Upper lobe of left lung (tissue), 4 donors: Measurements from ENCODE around the gene GAN.

Experiments
- EP300 ChIP-seq, 4 donors: sonication (generic); formaldehyde crosslinking; IDR thresholded peaks; one replicate each; pipeline ENCODE4 v1.5.1; 2017; ENCODE audit warnings: antibody characterized with exemption in 4 of 4, control low read depth in 2 of 4
- TF ChIP-seq, protein P1 (sequence below), 6 experiments: fragments of 450-650 bp in 4 of 6; fragments of 200-600 bp in 2 of 6; sonication (generic) in 2 of 6; IDR thresholded peaks; one replicate each; pipeline ENCODE4 v1.5.1; 2016 to 2019; ENCODE audit warnings: antibody characterized with exemption in 6 of 6

DNA sequence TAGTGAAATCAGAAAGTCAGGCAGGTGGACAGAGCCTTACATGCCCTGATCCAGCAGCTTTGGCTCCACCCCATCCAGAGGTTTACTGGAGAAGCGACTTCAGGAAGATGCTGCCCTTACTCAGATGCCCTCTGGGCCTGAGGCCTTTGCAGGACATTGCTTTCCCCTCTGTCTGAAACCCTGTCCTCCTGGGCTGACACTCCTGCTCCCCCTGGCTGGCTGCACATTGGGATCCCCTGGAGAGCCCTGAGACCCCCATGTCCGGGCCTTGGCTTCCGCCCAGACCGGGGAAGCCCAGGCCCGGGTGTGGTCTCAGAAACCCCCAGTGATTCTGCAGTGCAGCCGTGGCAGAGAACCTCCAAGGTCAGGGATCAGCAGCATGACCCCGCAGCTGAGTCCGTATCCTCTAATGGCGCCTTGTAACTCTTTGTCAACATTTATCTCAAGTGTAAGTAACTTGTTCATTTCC is 39.7 kb upstream of the GAN start:
- TF ChIP-seq, protein P1, sequence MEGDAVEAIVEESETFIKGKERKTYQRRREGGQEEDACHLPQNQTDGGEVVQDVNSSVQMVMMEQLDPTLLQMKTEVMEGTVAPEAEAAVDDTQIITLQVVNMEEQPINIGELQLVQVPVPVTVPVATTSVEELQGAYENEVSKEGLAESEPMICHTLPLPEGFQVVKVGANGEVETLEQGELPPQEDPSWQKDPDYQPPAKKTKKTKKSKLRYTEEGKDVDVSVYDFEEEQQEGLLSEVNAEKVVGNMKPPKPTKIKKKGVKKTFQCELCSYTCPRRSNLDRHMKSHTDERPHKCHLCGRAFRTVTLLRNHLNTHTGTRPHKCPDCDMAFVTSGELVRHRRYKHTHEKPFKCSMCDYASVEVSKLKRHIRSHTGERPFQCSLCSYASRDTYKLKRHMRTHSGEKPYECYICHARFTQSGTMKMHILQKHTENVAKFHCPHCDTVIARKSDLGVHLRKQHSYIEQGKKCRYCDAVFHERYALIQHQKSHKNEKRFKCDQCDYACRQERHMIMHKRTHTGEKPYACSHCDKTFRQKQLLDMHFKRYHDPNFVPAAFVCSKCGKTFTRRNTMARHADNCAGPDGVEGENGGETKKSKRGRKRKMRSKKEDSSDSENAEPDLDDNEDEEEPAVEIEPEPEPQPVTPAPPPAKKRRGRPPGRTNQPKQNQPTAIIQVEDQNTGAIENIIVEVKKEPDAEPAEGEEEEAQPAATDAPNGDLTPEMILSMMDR (IDR thresholded peaks at IDR 0.05), result no peak
- no peak for TF ChIP-seq EP300 (IDR thresholded peaks at IDR 0.05)
